NCI-H524 treated with DMSO at 0.1 percent for 48 hours (cell line): ENCODE measurements around the gene PPP2R1B.
"Not testable (repeated sequence)": the region's sequence is repeated elsewhere in the genome, so short reads cannot be mapped to it uniquely, and the experiment has no call there.

Source experiments
- DNase-seq: peaks from one replicate; lab custom pipeline; 2025; lab: John Stamatoyannopoulos, UW

PPP2R1B gene

GRCh38 chr11:111726301-111726713 lies 39.9 kb downstream of the PPP2R1B start:
- DNase-seq: no peak

GRCh38 chr11:111725621-111726020 lies 40.6 kb downstream of the PPP2R1B start:
- DNase-seq: no peak

DNA sequence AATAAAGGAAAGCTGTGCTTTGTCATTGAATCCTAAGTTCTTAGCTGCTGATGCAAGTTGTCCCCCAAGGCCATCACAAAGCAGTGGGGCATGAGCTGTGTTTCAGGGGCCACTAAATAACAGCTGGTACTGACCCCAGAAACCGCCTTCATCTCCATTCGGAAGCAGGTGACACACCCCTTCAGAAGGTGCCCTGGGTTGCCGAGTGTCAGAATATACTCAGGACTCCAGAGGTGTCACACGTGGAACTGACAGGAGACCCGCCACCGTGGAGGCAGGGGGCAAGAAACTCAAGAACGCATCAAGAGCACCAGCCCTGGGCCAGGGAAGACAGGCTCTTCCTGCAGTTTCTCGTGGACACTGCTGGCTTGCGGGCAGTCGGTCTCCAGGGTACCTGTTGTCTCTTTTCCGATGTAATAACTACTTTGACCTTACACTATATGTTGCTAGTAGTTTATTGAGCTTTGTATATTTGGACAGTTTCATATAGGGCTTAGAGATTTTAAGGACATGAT lies 41.5 kb downstream of the PPP2R1B start:
- no peak for DNase-seq

DNA sequence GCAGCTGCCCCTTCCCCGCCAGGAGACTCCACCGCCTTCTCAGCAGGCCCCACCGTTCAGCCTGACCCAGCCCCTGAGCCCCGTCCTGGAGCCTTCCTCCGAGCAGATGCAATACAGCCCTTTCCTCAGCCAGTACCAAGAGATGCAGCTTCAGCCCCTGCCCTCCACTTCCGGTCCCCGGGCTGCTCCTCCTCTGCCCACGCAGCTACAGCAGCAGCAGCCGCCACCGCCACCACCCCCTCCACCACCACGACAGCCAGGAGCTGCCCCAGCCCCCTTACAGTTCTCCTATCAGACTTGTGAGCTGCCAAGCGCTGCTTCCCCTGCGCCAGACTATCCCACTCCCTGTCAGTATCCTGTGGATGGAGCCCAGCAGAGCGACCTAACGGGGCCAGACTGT lies 42.6 kb downstream of the PPP2R1B start:
- no peak for DNase-seq

DNA sequence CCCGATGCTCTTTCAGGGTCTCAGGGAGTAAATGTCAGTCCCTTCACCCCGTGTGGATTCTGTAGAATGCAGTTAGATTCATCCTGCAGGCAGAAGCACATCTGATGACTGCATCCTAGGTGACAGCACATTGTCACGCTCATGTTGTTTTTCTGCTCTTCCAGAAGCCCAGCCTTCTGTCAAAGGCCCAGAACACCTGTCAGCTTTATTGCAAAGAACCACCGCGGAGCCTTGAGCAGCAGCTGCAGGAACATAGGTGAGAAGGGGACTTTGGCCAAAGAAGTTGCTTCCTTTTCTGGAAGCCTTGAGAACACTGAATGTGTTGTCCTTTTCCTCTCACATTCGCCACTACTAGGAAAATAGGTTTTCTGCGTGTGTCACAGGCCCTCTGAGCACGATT lies 43.7 kb downstream of the PPP2R1B start:
- no peak for DNase-seq

DNA sequence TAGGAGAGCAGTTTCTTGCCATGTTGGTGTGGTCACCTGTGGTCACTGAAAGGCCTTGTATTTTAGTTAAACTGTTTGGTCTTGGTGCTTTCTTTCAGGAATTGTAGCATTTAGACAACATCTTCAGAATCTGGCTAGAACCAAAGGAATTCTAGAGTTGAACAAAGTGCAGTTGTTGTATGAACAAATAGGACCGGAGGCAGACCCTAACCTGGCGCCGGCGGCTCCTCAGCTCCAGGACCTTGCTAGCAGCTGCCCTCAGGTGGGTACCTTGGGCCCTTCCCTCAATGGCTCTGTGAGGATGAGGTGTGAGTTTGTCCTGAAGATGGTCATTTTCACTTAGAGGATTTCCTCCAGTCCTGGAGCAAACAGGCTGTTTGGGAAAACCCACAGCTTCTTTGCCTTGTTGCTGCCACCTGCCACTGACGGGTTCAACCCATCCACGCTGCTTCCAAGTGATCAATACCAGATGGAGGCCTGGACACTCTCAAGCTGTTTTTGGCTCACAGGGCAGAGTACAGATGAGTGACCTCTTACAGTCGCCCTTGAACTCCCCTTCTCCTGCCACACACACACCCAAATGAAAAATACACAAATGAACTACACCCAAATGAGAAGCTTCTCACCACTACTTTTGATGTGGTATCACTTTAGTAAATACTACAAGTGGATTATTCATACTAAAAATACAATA lies 45.2 kb downstream of the PPP2R1B start:
- DNase-seq: no peak

DNA sequence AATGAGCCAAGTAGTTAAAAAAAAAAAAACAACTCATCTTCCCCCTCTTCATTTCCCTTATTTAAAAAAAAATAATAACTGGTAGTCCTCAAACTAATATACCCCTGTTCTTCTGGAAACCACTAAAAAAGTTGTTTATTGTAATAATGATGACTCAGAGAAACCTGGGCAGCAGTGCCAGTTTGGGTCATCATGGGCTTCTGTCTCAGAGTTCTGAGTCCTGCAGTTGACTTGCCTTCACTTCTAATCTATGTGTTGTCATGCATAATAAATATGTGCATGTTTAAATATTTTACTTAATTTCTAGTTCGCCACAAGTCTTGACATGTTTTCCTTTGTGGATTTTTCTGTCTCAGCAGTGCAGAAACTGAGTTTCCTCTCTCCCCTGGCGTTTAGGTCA lies 46.8 kb downstream of the PPP2R1B start:
- no peak for DNase-seq

DNA sequence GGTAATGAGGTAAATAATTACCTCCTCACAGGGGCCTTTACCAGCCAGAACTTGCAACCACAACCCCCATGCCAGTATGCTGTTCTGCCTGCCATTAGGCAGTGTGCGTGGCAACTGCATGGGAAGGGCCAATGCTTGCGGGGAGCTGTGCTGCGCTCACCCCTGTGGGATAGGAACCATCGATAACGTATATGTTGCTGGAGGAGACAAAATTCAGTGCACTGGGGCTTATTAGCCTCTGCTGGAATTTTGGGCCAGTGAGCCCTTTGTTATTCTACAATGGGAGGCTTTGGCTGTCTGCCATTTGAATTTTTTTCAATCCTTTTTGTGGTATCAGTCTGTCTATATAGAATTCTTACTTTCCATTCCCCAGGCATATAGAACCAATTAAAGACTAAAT lies 47.3 kb downstream of the PPP2R1B start:
- DNase-seq: no peak

DNA sequence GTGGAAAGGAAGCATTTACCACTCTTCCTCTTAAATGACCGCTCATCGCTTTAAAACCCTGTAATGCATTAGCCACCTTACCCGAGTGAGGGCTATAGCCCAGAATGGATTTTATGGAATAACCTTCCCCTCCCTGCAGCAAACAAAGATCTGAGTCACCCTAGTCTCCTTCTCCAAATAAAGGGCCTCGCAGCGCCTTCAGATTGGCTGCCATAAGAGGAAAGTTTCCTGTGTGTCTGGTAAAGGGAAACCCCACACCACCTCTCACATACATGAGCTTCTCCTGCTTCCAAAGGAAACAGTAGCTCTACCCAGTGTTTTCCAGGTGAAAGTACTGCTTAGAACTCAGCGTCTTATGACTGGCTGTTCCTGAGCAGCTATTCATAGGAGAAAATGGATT lies 47.8 kb downstream of the PPP2R1B start:
- no peak for DNase-seq

GRCh38 chr11:111717660-111718059 lies 48.5 kb downstream of the PPP2R1B start:
- DNase-seq: not testable (repeated sequence)

DNA sequence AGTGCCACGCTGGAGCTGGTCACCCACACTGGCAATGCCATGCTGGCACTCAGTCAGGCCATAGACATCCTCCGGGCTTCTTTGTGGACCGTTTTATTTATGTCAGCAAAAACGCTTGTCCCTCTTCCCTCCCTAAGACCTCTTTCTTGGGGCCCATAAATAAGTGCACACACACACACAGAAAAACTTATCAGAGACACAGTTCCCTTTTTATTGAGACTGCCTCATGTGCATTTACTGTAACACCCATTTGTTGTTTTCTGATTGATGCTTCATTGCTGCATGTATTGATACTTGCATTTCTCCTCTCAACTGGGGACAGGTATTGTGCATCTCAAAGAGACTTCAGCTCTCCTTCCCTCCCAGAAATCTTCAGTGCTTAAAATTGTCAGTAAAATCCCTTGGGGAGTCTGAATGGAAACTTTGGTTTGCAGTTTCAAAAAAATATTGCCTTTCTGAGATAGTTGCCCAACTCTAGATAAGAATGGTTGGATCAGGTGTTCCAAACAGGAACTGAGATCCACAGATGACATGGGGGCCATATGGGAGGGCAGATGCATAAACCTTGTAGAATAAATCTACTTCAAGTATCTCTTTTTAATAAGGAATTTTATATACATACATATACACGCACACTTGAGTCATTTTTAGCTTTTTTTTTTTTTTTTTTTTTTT lies 50.9 kb downstream of the PPP2R1B start:
- DNase-seq: no peak

- no peak for DNase-seq
Observed at GRCh38 chr11:111714522-111714921, 51.7 kb downstream of the PPP2R1B start.

DNA sequence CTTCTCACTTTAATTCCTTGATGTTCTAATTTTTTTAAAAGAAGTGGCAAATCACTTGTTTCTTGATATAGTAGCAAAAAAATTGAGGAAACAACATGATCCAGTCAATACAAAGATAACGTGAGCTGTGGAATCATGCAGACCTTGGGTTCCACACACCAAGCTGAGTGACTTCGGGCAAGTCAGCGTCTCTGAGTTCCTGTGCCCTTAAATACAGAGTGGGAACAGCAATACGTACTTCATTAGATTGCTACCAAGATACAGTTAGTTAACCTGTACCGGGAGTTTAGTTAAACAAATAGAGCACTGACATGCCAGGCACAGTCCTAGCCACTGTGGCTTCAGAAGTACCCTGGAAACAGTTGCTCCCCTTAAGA lies 58.5 kb downstream of the PPP2R1B start:
- DNase-seq: no peak

DNA sequence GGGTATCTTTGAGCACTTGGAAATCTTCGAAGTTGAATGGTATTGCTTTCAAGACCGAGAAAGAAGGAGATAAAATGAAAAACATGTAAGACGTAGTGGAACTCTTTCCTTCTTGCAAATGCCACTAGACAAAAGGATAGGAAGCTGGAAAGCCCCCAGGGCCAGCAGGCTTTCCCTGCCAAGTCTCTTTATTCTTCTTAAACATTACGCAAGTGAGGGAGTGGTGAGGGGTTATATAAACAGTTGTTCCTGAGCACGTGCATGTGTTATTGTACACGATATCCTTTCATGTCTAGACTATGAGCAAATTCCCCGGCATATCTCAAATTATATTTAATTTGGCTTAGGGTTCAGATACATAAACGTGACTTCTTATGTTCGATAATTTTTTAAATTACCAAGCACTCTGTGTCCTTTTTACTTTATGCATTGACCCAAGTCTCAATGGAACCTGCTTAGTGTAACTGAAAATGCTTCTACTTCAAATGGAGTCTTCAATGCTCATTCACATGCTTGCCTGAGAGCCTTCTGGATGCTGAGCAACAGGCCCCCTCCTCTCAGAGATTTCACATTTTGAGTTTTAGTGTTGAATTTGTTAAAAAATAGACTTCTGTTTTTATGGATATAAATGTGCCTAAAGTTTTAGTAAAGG lies 59.0 kb downstream of the PPP2R1B start:
- no peak for DNase-seq

- DNase-seq: no peak
Observed at GRCh38 chr11:111703576-111703975, 62.6 kb downstream of the PPP2R1B start.

DNA sequence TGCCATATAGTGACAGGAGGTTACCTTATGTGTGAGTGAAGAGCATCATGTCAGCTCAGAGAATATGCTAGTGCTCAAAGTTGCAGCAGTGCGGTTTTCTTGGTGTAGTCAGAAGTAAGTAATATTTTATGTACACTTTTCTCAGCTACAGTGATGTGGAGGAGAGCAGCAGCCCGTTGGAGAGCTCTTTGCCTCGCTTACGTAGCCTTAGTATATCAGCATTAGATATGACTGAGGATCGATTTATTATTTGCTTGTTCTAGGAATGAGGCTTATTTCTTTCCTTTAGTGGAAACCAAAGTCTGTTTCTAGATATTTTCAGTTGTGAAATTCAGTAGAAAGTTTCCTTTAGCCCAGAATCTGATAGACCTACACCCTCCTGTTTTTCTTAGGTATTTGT lies 63.6 kb downstream of the PPP2R1B start:
- no peak for DNase-seq

DNA sequence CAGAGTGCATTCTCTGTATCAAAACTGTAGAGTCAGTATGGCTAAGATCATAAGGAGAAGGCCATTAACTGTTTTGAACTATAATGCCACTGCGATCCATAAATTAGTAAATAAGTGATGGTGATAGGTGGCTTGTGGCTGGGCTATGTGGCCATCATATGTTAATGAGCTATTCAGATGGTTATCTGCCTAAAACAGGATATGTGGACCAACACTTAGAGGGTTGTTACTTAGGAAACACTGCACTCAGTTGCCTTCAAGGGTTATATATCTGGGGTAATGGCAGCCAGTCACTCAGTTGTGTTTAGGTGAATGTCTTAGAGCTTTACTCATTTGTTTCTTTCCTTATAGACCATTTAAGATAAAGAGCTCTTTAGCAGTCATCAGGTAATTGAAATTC lies 66.0 kb downstream of the PPP2R1B start:
- DNase-seq: no peak

- no peak for DNase-seq
Observed at GRCh38 chr11:111699579-111700156, 66.5 kb downstream of the PPP2R1B start.

DNA sequence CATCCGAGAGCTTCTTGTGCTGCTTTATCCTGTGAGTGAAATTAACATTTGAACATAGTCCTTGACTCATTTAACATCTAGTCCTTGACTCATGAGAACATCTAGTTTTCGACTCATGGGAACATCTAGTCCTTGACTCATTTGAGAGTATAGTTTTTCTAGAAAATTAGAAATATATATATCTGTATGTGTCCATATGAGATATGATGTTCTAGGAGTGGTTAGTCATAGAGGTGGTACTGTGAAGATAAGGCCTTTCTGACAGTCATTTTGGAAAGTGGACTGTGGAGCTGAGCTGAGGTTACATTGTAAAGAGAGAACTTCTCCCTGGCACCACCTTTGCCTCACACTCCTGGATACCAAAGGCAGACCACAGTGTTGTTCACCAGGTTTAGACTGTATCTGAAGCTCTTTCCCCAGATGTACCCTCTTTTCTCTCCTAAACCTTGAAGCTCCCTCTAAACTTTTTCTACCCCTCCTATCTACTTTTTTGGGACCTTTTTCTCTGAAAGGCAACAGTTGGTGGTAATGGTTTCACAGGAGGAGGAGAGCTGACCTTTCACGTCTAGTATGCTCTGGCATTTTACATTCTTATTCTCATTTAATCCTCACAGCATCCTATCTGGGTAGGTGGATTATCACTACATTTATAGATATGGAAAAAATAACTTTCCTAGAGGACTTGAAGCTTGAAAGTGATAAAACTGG lies 67.2 kb downstream of the PPP2R1B start:
- DNase-seq: no peak

DNA sequence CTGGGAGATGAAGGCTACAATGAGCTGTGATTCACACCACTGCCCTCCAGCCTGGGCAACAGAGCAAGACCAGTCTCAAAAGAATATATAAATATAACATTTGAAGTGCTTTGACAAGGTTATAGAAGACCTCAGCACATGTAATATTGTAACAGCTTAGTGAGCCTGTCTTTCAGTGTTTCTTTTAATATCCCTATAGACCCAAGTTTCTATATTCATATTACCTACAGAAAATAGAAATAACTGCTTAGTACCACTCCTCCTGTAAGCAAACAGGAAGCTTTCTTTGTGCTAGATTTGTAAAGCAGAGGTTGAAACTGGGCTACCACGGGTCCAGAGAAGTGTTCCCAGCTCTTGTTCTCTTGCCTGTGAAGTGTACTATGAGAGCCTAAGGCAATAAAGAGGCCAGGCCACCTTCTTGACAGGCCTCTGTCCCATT lies 68.2 kb downstream of the PPP2R1B start:
- DNase-seq: no peak

- DNase-seq: no peak
Observed at GRCh38 chr11:111696556-111696955, 69.6 kb downstream of the PPP2R1B start.

DNA sequence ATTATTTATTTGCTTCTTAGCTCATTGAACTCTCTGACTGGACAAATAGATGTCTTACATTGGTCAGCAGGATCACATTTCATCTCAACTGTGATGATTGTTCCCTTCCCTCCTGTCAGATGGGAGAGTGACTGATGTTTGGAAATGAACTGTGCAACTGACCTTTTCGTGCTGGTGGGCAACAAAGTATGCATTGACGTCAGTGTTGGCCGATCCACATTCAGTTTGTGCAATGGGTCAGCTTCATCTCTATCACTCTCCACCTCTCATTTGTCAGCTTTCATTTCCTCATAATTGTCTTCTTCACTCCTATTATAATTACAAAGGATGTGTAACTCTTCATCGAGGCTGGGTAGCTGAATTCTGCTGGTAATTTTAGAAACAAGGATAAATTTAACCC lies 71.3 kb downstream of the PPP2R1B start:
- no peak for DNase-seq
